HG03097 (cell line): ENCODE measurements around the gene XPR1.
"Not testable (repeated sequence)": the region's sequence is repeated elsewhere in the genome, so short reads cannot be mapped to it uniquely, and the experiment has no call there.

Experiments used
- ATAC-seq: cut with Tn5 transposase; IDR thresholded peaks from one replicate; pipeline ENCODE4 v1.9.1; 2021; ENCODE audit not compliant: unreplicated experiment, low FRiP score

The XPR1 gene

DNA sequence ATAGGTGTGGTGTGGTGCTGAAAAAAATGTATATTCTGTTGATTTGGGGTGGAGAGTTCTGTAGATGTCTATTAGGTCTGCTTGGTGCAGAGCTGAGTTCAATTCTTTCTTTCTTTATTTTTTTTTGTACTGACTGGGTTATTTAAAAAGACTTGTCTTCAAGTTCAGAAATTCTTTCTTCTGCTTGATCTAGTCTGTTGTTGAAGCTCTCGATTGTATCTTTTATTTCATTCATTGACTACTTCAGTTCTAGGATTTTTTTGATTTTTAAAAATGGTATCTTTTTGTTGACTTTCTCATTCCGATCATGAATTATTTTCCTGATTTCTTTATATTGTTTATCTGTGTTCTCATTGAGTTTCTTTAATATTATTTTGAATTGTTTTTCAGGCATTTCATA is 70.6 kb downstream of the XPR1 start:
- not testable (repeated sequence) for ATAC-seq

DNA sequence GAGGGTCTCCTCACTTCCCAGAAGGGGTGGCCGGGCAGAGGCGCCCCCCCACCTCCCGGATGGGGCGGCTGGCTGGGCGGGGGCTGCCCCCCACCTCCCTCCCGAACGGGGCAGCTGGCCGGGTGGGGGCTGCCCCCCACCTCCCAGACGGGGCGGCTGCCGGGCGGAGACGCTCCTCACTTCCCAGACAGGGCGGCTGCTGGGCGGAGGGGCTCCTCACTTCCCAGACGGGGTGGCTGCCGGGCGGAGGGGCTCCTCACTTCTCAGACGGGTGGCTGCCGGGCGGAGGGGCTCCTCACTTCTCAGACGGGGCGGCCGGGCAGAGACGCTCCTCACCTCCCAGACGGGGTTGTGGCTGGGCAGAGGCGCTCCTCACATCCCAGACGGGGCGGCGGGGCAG is 78.9 kb downstream of the XPR1 start:
- not testable (repeated sequence) for ATAC-seq

DNA sequence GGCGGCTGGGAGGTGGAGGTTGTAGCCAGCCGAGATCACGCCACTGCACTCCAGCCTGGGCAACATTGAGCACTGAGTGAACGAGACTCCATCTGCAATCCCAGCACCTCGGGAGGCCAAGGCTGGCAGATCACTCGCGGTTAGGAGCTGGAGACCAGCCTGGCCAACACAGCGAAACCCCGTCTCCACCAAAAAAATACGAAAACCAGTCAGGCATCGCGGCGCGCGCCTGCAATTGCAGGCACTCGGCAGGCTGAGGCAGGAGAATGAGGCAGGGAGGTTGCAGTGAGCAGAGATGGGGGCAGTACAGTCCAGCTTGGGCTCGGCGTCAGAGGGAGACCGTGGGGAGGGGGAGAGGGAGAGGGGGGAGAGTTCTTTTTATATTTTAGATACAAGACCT is 79.4 kb downstream of the XPR1 start:
- ATAC-seq: not testable (repeated sequence)

DNA sequence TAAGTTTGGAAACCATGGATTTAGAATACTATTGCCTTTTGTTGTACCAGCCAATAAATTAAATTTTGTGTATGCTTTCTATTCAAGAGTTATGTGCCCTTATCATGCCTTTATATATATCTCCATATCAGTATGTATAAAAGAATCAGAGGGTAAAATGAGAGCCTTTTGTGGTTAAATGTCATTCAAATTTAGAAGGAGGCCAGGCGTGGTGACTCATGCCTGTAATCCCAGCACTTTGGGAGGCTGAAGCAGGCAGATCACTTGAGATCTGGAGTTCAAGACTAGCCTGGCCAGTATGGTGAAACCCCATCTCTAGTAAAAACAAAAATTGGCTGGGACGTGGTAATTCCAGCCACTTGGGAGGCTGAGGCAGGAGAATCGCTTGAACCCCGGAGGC is 88.9 kb downstream of the XPR1 start:
- no peak for ATAC-seq

DNA sequence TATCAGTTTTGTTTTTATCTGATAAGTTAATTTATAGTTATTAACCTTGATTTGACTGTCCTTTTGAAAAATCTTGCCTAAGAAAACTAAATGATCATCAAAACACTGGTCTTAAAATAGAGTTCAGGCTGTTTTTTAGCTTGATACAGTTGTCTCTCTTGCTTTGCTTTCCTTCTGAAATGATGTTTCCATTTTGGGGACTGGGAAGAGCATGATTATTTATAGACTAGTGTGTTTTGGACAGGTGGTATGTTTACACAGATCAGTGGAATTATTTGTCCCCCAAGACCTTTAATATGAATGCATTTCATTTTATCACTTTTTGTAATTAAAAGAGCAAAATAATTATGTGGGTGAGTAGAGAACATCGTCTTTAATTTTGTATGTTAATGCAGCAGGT is 90.8 kb downstream of the XPR1 start:
- no peak for ATAC-seq

DNA sequence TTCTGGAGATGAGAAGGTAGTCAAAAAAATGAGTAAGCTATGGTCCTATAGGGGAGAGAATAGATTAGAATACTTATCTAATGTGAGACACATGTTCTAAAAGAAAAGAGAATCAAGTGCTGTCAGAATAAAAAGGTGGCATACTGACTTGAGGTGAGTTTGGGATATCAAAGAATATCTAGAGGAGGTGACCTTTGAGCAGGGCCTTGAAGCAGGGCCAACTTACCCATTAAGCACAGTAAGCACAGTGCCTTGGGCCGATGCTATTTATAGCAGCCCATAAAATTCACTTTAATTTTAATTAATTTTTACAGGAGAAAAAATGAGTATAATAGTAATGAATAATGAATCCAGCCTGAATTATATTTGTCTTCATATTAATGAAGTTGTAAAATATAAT is 92.2 kb downstream of the XPR1 start:
- ATAC-seq: no peak

DNA sequence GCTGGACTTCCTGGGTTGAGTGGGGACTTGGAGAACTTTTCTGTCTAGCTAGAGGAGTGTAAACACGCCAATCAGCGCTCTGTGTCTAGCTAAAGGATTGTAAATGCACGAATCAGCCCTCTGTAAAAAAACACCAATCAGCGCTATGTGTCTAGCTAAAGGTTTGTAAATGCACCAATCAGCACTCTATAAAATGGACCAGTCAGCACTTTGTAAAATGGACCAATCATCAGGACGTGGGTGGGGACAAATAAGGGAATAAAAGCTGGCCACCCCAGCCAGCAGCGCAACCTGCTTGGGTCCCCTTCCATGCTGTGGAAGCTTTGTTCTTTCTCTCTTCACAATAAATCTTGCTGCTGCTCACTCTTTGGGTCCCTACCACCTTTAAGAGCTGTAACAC is 94.2 kb downstream of the XPR1 start:
- ATAC-seq: not testable (repeated sequence)

DNA sequence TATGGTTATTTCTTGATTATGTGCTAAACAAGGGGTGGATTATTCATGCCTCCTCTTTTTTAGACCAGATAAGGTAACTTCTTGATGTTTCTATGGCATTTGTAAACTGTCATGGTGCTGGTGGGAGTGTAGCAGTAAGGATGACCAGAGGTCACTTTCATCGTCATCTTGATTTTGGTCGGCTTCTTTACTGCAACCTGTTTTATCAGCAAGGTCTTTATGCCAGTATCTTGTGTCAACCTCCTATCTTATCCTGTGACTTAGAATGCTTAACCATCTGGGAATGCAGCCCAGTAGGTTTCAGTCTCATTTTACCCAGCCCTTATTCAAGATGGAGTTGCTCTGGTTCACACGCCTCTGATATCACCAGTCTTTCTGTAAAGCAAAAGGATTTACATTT is 95.9 kb downstream of the XPR1 start:
- not testable (repeated sequence) for ATAC-seq

DNA sequence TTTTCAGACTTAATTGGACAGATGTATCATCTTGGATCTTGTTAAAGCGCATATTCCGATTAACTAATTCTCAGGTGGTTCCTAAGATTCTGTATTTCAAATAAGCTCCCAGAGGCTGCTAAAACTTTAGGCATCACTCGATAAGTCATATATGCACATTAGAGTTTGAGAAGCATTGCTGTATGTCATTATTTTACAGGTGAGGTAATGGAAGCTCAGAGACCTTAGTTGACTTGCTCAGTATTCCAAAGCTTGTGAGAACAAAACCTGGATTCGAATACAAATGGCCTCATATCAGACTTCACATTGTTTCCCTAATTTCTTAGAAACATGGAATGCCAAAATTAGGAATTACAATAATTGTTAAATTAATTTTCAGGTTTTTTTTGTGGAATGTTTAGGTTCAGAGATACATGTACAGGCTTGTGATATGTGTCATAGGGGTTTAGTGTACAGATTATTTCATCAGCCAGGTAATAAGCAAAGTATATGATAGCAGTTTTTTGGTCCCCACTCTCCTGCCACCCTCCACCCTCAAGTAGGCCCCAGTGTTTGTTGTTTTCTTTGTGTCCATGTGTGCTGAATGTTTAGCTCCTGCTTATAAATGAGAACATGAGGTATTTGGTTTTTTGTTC is 96.8 kb downstream of the XPR1 start:
- no peak for ATAC-seq

DNA sequence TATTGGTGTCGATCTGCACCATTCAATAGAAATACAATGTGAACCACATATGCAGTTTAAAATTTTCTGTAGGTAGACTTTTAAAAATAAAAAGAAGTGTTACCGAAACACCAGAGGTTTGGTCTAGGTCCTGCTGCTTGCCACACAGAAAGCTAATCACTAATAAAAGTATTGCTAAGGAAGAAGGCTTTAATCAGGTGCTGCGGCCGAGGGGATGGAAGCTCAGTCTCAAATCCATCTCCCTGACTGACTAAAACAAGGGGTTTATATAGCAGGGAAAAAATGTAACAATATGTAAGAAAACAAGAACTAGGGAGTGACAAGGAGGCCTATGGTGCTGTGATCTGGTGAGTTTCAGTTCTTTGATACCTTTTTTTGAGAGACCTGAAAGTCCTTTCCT is 99.3 kb downstream of the XPR1 start:
- no peak for ATAC-seq

DNA sequence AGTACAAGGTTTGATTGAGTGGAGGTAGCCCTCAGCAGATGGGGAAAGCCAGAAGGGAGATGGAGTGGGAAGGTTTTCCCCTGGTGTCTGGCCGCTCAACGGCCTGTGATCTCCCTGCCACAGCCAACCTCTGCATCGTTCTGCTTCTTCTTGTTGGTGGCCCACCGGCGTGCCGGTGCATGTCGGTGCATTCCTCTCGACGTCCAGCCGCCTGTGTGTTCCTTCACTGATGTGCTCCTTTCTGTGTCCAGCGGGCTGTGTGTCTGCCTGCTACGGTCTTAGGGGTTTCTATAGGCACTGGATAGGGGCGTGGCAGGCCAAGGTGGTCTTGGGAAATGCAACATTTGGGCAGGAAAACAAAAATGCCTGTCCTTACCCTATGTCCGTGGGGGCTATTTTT is 101.0 kb downstream of the XPR1 start:
- ATAC-seq: no peak

DNA sequence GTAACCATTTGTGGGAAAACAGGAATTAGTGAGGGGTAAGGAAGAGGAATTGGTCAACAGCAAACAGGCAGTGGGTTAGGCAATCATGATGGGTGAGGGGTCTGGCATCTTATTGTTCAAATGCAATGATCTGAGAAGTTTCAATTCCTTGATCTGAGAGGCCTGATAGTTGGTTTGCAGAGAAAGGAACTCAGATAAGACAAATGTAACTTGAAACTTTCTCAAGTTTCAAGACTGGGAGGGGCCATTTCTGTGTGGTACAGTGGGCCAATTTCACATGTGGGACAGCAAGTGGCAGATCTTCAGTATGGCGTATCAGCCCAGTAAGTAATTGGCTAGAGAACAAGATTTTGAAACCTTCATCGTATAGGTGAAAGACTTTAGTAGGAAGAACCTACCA is 102.5 kb downstream of the XPR1 start:
- no peak for ATAC-seq

DNA sequence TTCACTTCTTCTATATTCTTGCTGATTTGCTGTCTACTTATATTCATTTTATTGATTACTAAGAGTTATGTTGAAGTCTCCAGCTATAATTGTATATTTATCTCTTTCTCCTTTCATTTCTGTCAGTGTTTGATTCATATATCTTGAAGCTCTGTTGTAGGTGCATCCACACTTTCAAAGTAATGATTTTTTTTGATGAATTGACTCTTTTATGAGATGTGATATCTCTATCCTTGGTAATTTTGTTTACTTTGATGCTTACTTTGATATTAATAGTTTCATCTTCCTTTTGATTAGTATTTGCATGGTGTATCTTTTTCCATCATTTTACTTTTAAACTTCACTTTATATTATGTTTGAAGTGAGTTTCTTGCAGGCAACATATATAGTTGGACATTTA is 110.8 kb downstream of the XPR1 start:
- ATAC-seq: no peak

DNA sequence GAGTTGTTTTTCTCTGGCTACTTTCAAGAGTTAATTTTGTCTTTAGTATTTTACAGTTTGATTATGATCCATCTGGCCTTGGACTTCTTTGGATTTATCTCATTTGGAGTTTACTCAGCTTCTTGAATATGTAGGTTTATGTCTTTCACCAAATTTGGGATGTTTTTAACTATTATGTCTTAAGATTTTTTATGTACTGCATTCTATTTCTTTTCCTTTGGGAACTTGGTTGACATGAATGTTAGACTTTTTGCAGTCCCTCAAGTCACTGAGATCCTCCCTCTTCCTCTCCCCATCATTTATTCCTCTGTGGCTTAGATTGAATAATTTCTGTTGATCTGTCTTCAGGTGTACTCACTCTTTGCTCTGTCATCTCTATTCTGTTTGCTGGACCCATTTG is 112.0 kb downstream of the XPR1 start:
- no peak for ATAC-seq

DNA sequence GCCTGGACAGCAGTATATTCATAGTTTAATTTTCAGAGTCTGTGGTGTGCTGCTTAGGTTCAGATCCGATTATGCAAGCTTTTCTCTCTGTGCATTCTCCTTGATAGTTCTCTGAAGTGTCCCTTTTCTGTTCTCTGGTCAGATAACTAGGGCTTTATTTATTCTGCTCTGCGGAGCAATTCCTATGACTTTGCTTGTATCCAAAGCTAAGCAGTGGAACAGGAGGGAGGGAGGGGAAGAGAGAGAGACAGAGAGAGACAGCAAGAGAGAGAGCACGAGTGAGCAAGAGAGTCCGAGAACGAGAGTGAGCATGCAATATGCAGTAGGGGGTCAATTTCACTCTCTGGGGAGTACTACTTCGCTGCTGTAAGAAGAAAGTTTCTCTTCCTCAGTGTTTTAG is 113.3 kb downstream of the XPR1 start:
- no peak for ATAC-seq

DNA sequence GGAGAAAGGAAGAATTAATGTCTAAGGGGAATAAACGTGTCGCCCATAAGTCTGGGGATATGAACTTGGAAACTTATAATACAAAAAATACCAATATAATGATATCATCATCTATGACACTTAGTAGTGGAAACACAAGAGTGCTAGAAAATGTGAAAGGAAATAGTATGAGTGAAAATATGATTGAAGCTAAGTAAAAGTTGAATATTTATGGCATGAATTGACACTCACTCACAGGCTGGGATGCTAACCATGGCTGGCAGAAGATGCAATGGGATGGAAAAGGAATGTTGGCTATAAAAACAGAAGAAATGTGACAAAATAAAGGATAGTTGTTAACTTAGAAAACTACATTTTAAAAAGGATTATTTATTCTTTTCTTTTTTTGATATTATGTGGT is 120.1 kb downstream of the XPR1 start:
- no peak for ATAC-seq

DNA sequence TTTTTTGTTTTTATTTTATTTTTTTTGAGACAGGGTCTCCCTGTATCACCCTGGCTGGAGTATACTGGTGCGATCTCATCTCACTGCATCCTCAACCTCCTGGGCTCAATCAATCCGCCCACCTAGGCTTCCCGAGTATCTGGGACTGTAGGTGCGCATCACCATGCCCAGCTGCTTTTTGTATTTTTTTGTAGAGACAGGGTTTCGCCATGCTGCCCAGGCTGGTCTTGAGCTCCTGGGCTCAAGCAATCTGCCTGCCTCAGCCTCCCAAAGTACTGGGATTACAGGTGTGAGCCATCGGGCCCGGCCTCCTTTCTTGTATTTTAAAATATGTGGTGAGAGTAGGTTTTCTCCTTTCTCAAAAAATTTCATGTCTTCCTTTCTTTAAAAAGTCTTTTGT is 122.6 kb downstream of the XPR1 start:
- ATAC-seq: no peak

DNA sequence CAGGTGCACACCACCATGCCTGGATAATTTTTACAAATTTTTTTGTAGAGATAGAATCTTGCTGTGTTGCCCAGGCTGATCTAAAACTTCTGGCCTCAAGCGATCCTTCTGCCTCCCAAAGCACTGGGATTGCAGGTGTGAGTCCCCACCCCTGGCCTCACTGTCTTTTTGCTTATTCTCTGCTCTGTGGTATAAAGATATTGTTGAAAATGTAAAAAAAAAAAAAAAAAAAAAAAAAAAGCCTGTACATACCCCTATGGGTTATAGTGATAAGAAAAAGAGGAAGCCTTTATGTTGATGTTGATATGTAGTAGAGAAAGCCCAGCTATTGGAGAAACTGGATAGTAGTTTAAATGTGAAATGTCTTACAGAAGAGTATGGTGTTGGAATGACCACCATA is 125.8 kb downstream of the XPR1 start:
- no peak for ATAC-seq

DNA sequence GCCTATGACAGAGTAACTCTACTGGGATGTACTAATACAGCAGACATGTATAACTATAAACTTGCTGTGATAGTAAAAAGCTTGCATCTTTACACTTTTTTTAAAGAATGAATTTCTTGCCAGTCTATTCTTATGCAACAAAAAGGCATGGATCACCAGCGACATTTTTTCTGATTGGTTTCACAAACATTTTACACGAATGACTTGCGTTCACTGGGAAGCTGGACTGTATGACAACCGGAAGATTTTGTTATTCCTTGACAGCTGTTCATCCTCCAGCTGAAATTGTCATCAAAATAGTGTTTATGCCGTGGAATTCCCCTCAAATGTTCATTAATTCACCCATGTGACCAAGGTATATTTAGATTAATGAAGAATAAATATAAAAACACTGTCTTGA is 131.0 kb downstream of the XPR1 start:
- ATAC-seq: no peak

DNA sequence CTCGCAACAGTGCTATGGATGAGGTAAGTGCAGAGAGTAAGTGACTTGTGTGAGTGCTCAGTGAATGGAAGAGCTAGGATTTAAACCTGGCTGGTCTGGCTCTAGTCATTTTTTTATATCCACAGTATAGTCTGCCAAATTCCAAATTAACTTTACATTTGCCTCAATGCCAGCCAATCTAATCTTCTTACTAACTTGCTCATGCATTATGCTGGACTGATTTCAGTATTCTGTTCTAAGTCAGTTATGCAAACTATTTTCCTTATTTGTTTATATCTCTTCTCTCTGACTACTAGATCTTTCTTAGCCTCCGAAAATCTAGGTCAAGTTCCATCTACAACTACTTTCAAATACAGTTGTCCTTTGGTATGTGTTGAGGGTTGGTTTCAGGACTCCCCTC is 133.3 kb downstream of the XPR1 start:
- ATAC-seq: no peak

DNA sequence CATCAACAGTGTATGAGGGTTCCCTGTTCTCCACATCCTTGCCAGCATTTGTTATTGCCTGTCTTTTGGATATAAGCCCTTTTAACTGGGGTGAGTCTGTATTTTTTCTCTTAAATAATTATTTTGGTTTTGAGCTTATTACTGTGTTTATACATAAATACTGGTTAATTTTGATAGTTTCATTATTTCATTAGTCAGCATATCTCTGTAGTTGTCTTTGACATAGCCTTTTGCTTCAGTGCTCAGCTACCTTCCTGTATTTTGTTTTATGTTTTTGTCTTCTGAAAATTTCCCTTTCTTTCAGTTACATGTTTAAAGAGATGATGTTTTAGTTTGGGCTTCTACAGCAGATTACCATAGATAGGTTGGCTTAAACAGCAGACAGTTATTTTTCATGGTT is 138.1 kb downstream of the XPR1 start:
- no peak for ATAC-seq

DNA sequence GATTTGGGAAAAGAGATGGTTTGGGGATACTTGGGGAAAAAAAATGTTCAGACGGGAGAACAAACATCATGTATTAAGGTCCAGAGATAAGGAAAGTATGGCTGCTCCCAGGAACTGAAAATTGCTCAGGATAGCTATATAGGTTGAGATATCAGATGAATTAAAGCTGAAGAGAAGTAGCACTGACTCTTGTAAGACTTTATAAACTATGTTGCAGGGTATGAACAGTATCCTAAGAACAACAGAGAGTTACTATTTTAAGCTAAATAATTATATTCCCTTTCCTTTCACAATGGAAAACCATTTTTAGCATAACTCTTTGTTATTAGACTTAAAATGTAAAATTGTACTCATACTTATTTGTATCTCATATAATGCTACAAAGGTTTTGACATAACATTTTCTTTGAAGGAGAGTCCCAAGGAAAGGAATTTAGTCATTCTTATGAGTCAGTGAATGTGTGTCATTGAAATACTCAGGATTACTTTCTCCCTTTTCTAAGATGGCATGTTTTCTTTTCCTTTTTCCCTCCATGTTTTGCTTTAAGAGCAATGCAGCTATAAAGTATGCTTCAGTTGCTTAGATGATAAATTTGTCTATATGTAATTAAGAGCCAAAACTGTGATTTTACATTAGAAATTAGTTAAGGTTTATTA is 141.5 kb downstream of the XPR1 start:
- no peak for ATAC-seq

DNA sequence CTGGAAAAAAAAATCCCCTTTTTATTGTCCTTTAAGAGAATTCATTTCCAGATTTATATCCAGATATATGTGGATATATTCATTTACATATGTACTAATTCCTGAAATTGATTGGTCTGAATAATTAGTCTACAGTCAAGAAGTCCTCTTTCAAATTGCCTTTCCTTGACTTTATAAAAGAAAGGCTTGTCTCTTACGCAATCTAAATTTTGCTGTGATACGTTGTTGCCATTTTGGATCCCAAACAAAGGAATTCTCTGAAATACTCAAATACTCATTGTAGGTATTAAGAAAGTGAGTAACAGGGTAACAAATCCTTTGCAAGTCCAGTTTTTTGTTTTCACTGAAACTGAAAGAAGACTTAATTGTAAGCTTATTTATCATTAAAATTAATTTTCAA is 144.0 kb downstream of the XPR1 start:
- no peak for ATAC-seq
